ENCODE measurements around the gene M1AP. TPM values are rescaled to one million over a fixed set of nuclear protein-coding genes. Genes with fewer than 3 reads are reported as not detected.

Gene M1AP
- total RNA-seq, 3 donors from 2014 or later = not detected

DNA sequence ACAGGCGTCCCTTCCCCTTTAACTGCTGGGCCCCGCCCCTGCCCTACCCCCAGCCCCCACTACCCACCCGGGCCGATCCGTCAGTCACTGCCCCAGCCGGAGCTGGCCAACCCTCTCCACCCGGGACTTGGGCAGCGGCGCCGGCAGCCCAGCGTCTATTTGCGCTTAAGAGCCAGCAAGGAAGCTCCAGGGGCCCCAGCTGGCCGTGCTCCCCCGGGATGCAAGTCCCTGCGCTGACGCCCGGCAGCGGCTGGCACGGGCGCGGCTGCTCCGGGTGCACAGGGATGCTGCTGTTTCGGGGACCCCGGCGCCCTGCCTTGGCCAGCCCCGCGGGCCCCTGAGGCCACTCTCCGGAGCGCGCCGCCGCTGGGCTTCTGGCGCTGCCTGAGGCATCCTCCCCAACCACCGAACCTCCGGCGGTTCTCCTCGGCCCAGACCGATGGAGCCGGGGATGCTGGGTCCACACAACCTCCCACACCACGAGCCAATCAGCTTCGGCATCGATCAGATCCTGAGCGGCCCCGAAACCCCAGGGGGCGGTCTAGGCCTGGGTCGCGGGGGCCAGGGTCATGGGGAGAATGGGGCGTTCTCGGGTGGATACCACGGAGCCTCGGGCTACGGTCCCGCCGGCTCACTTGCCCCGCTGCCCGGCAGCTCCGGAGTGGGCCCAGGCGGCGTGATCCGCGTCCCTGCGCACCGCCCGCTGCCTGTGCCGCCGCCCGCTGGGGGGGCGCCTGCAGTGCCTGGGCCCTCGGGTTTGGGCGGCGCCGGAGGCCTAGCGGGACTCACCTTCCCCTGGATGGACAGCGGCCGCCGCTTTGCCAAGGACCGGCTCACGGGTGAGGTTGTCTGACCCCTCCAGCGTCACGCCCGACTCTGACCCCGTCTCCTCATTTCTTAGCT lies 133.5 kb downstream of the M1AP start, which contains the start of gene TLX2:
Gene TLX2, plus strand, starts transcription at position 83 of the 903 bp plus-strand sequence. Its CDS starts 357 bp downstream, at position 440.
- H3K4me1 Mint-ChIP-seq (ENCODE audit: low read depth) = peaks cover 20% of the 10 kb centered on the region
- H3K9me3 Mint-ChIP-seq = no peaks in the 10 kb centered on the region
- H3K36me3 Mint-ChIP-seq (ENCODE audit: insufficient read depth) = no peaks in the 10 kb centered on the region
- DNase-seq (no peak), ATAC-seq (peak; percentile 9 to 22)
- peaks cover 75% of the 10 kb centered on the region for H3K27me3 Mint-ChIP-seq (ENCODE audit: low read depth)
- H3K4me3 Mint-ChIP-seq = peak within 1 kb of the TSS; percentile 63

DNA sequence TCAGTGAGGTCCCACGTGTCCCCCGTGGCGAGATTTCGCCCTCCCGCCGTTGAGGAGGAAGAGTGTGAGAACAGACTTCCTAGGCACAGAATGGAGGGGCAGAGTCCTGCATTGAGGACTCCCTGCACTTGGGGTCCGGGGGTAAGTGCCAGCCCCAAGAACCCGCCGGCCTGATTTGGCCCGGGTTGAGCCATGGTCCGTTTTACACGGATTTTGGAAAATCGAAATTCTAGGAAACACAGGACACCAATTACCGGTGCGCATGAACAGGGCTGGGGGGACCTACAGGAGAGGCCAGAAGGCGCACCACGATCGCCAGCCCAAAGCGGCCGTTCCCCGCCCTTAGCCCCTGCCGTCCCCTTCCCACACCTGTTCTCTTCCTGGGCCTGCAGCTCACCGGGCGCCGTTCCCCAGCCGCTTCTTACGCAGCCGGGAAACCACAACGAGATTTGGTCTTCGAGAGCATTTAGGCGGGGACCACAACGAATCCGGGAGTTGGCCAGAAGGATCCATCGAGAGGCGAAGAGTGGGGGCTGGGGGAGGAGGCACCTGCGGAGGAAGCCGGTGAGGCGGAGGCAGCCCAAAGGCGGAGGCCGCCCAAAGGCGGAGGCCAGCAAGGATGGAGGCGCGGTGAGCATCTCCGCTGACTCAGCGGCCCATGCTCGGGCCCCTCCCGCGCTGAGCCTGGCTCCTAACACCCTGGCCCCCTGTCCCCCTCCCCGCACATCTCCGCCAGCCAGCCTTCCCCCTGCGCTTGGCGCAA lies 134.3 kb downstream of the M1AP start:
- H3K27me3 Mint-ChIP-seq (ENCODE audit: low read depth) = peaks cover 67% of the 10 kb centered on the region
- H3K9me3 Mint-ChIP-seq = no peaks in the 10 kb centered on the region
- DNase-seq = no peak
- no peaks in the 10 kb centered on the region for H3K36me3 Mint-ChIP-seq (ENCODE audit: insufficient read depth)
- ATAC-seq = peak; percentile 19 to 26
- peak overlapping the region; percentile 16 for H3K4me3 Mint-ChIP-seq
- peaks cover 21% of the 10 kb centered on the region for H3K4me1 Mint-ChIP-seq (ENCODE audit: low read depth)

DNA sequence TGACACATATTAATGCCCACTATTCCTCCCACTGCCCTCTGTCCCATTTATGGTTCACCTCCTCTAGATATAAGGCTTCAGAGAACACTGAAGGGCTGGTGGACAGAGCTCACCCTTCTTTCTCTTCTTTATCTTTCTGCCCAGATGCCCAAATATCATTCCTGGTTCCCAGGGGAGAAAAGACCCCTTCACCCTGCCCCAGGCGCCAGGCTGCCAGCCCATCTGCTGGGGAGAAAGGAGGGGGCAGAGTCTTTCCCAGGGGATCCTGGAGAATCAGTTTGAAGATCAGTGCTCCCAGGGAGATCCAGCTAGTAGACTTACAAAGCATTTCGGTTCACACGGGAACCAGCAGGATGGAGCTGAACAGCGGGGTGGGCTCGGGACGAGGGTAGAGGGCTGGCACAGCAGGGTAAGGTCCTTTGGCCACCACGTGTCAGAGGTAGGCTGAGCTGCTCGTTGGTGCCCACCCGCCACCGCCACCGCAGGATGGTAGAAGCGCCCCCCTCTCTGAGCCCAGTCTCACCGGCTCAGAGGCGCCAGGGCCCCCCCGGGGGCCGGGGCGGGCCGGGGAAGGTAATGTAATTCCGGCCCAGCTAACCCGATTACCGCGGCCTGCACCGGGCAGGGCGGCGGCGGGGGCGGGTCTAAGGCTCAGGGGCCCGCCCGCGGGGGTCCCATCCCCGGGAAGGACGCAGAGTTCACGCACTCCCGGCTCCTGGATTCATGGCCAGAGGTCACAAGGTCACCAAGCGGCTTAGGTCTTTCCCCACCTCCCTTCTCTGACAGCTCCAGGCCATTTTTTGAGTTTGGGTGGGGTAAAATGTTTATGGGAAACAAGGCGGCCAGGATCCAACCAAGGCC lies 135.2 kb downstream of the M1AP start:
- Mint-ChIP-seq H3K36me3 (ENCODE audit: insufficient read depth) (no peaks in the 10 kb centered on the region), H3K9me3 (no peaks in the 10 kb centered on the region), H3K27me3 (ENCODE audit: low read depth) (peaks cover 59% of the 10 kb centered on the region), H3K4me1 (ENCODE audit: low read depth) (peaks cover 29% of the 10 kb centered on the region), H3K4me3 (peak overlapping the region; percentile 16)
- DNase-seq (no peak), ATAC-seq (no peak)

DNA sequence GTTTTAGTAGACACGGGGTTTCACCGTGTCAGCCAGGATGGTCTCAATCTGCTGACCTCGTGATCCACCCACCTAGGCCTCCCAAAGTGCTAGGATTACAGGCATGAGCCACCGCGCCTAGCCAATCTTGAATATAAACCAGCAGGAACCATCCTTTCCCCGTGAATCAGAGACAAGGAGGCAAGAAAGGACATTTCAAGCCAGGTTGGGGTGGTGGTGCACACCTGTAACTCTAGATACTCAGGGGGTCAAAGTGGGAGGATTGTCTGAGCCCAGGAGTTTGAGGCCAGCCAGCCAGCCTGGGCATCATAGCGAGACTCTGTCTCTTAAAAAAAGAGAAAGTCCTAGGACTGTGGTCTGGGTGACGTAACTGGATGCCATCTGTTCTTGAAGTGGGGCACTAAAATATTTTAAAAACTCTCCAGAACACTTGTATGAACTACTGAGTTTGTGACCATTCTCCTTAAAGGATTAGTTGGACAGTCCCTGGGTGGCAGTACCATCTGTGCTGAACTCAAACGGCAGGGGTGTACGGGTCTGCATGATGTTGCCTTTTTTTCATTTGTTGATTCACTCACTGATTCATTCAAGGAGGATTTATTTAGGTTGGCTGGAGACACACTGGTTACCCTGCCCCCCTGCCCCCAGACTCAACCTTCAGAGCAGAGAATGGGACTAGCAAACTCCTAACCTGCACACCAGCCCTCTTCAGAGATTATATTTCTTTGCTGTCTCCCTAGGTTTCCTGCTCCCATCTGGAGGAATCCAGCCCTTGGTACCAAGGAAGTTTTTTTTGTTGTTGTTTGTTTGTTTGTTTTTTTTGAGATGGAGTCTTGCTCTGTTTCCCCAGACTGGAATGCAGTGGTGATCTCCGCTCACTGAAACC lies 136.8 kb downstream of the M1AP start:
- H3K9me3 Mint-ChIP-seq = no peaks in the 10 kb centered on the region
- H3K4me1 Mint-ChIP-seq (ENCODE audit: low read depth) = peaks cover 33% of the 10 kb centered on the region
- H3K4me3 Mint-ChIP-seq = no peak overlapping the region
- H3K27me3 Mint-ChIP-seq (ENCODE audit: low read depth) = peaks cover 44% of the 10 kb centered on the region
- H3K36me3 Mint-ChIP-seq (ENCODE audit: insufficient read depth) = peaks cover 4% of the 10 kb centered on the region
- ATAC-seq (no peak), DNase-seq (no peak)

DNA sequence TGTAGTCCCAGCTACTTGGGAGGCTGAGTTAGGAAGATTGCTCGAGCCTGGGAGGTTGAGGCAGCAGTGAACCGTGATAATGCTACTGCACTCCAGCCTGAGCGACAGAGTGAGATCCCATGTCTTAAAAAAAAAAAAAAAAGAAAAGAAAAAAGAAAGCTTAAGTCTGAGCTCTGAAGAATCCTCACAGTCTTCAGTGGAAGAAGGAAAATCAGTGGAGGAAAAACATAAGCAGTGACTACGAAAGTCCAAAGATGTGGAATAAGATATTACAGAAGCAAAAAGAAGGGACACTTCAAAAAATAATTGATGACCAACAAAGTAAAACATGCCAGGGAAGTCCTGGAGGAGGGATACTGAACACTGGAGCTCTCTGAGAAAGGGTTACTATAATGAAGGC lies 137.9 kb downstream of the M1AP start:
- peaks cover 36% of the 10 kb centered on the region for H3K27me3 Mint-ChIP-seq (ENCODE audit: low read depth)
- H3K36me3 Mint-ChIP-seq (ENCODE audit: insufficient read depth) = peaks cover 6% of the 10 kb centered on the region
- H3K9me3 Mint-ChIP-seq = no peaks in the 10 kb centered on the region
- peaks cover 32% of the 10 kb centered on the region for H3K4me1 Mint-ChIP-seq (ENCODE audit: low read depth)
- H3K4me3 Mint-ChIP-seq = no peak overlapping the region
- DNase-seq (no peak), ATAC-seq (no peak)

DNA sequence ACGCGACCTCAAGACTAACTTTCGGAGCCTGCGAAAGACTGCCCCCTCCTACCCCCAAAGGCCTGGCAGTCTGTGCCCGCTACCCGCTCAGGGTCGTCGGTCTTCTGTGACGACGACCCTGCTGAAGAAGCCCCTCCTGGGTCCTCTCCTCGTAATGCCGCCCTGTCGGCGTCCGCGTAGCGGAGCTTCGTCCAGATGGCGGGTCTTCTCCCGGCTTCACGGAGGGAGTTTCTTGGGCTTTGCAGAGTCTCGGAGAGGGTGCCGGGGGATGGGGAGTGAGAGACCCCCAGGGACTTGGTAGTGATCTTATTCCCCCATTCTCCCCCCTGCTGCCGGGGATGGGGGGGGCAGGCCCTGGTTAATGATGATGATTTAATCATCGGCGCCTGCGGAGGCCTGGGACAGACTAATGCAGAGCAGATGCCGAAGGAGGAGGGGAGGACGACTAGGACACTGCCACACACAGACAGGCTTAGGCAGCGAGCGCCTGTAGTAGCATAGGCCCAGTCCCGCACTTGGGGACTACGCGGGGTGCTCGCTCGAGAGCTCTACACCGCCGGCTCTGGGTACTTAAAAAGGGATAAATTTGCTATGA lies 140.1 kb downstream of the M1AP start:
- DNase-seq (no peak), ATAC-seq (peak; percentile 5 to 7)
- H3K4me3 Mint-ChIP-seq = peak overlapping the region; percentile 99
- no peaks in the 10 kb centered on the region for H3K9me3 Mint-ChIP-seq
- H3K27me3 Mint-ChIP-seq (ENCODE audit: low read depth) = peaks cover 40% of the 10 kb centered on the region
- H3K4me1 Mint-ChIP-seq (ENCODE audit: low read depth) = peaks cover 42% of the 10 kb centered on the region
- peaks cover 18% of the 10 kb centered on the region for H3K36me3 Mint-ChIP-seq (ENCODE audit: insufficient read depth)

Other genes with a start within 250 kb of the M1AP start
- gene C2orf81, start 226.7 kb downstream of the M1AP start, total RNA-seq = 1 to 10 TPM; 1.3 to 1.4 (median 1.4) TPM
- 10 to 100 TPM; 29.1 to 32.1 (median 31.3) TPM for gene WDR54, start 226.6 kb downstream of the M1AP start, total RNA-seq
- gene RTKN, start 206.4 kb downstream of the M1AP start, total RNA-seq = 1 to 10 TPM in 1 of 3 donors, under 1 TPM in 2; 0.47 to 1.0 (median 0.71) TPM
- gene INO80B, start 193.2 kb downstream of the M1AP start, total RNA-seq = 10 to 100 TPM; 49.3 to 72.6 (median 55.8) TPM
- 10 to 100 TPM; 19.3 to 21.5 (median 19.4) TPM for gene WBP1, start 189.9 kb downstream of the M1AP start, total RNA-seq
- gene MOGS, start 182.9 kb downstream of the M1AP start, total RNA-seq = 100 to 1,000 TPM in 2 of 3 donors, 10 to 100 TPM in 1; 98.7 to 107 (median 103) TPM
- gene MRPL53, start 175.7 kb downstream of the M1AP start, total RNA-seq = 100 to 1,000 TPM; 105 to 106 (median 106) TPM
- 10 to 100 TPM; 13.7 to 17.3 (median 13.9) TPM for gene CCDC142, start 165.3 kb downstream of the M1AP start, total RNA-seq
- gene TTC31, start 165.2 kb downstream of the M1AP start, total RNA-seq = 10 to 100 TPM; 22.4 to 23.8 (median 23.4) TPM
- under 1 TPM in 2 of 3 donors, not detected in 1; 0.22 to 0.24 TPM for gene LBX2, start 148.7 kb downstream of the M1AP start, total RNA-seq
- gene PCGF1, start 140.6 kb downstream of the M1AP start, total RNA-seq = 10 to 100 TPM; 21.7 to 32.4 (median 28.8) TPM
- gene TLX2, start 133.9 kb downstream of the M1AP start, total RNA-seq = not detected
- under 1 TPM; 0.28 to 0.34 (median 0.30) TPM for gene DQX1, start 122.1 kb downstream of the M1AP start, total RNA-seq
- gene AUP1, start 118.6 kb downstream of the M1AP start, total RNA-seq = 100 to 1,000 TPM; 200 to 204 (median 203) TPM
- 10 to 100 TPM; 46.2 to 54.6 (median 50.5) TPM for gene HTRA2, start 118.4 kb downstream of the M1AP start, total RNA-seq
- 1 to 10 TPM in 1 of 3 donors, under 1 TPM in 2; 0.49 to 1.0 (median 0.99) TPM for gene LOXL3, start 94.4 kb downstream of the M1AP start, total RNA-seq
- 10 to 100 TPM; 24.1 to 27.9 (median 25.9) TPM for gene DOK1, start 93.6 kb downstream of the M1AP start, total RNA-seq
- 1 to 10 TPM; 5.3 to 6.4 (median 5.4) TPM for gene SEMA4F, start 5.9 kb upstream of the M1AP start, total RNA-seq
- 100 to 1,000 TPM; 108 to 111 (median 110) TPM for gene HK2, start 185.8 kb upstream of the M1AP start, total RNA-seq